NB4 (cell line): ENCODE data around the gene TAC4.

ENCODE experiments used
- MYC ChIP-seq: IDR thresholded peaks from 2 replicates; pipeline ENCODE4 v1.6.1; 2011; ENCODE audit warnings: low read depth, low read length
- POLR2A ChIP-seq: IDR thresholded peaks from 2 replicates; pipeline ENCODE4 v1.6.1; 2011; ENCODE audit warnings: mild to moderate bottlenecking; ENCODE audit not compliant: insufficient read length; ENCODE audit errors: extremely low read depth
- TF ChIP-seq, protein P1 (sequence below): IDR thresholded peaks from one replicate; pipeline ENCODE4 v1.5.1; 2012; ENCODE audit warnings: low read depth, low read length
- TF ChIP-seq, protein P2 (sequence below): IDR thresholded peaks from 2 replicates; pipeline ENCODE4 v1.6.1; 2011; ENCODE audit warnings: low read depth, low read length

DNA sequence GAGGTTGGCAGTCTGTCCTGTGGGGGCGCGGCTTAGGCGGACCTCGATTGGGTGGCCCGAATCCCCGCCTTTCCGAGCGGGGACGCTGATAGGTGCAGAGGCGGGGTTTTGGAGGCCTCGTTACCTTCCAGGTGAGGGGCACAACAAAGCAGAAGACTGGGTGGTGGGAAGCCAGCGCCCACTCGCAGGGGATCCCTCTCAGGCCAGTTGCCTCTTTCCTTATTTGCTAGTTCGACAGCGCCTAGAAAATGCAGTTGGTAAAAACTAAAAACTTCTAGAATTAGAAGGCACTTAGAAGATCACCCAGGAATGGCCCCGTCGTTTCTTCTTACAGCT lies 58.7 kb downstream of the TAC4 start:
- TF ChIP-seq, protein P1, sequence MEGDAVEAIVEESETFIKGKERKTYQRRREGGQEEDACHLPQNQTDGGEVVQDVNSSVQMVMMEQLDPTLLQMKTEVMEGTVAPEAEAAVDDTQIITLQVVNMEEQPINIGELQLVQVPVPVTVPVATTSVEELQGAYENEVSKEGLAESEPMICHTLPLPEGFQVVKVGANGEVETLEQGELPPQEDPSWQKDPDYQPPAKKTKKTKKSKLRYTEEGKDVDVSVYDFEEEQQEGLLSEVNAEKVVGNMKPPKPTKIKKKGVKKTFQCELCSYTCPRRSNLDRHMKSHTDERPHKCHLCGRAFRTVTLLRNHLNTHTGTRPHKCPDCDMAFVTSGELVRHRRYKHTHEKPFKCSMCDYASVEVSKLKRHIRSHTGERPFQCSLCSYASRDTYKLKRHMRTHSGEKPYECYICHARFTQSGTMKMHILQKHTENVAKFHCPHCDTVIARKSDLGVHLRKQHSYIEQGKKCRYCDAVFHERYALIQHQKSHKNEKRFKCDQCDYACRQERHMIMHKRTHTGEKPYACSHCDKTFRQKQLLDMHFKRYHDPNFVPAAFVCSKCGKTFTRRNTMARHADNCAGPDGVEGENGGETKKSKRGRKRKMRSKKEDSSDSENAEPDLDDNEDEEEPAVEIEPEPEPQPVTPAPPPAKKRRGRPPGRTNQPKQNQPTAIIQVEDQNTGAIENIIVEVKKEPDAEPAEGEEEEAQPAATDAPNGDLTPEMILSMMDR = no peak
- TF ChIP-seq, protein P2, sequence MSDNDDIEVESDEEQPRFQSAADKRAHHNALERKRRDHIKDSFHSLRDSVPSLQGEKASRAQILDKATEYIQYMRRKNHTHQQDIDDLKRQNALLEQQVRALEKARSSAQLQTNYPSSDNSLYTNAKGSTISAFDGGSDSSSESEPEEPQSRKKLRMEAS = no peak
- no peak for TF ChIP-seq POLR2A
- no peak for TF ChIP-seq MYC
